Measurements from ENCODE around the gene TMEM165.

DNA sequence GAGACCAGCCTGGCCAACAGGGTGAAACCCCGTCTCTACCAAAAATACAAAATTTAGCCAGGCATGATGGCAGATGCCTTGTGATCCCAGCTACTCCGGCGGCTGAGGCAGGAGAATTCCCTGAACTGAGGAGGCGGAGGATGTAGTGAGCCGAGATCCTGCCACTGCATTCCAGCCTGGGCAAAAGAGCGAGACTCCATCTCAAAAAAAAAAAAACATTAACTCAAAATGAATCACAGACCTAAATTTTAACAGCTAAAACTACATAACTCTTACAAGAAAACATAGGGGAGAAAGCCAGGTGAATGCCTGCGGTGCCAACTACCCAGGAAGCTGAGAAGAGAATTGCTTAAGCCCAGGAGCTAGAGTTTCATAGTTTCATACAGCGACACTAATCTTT is 54.8 kb downstream of the TMEM165 start:
- TF ChIP-seq POLR2AphosphoS5 (IDR thresholded peaks at IDR 0.05) = no peak
- TF ChIP-seq EP300 (conservative IDR thresholded peaks at IDR 0.05; ENCODE audit: poor library complexity, severe bottlenecking) = no peak
- TF ChIP-seq, protein P1, sequence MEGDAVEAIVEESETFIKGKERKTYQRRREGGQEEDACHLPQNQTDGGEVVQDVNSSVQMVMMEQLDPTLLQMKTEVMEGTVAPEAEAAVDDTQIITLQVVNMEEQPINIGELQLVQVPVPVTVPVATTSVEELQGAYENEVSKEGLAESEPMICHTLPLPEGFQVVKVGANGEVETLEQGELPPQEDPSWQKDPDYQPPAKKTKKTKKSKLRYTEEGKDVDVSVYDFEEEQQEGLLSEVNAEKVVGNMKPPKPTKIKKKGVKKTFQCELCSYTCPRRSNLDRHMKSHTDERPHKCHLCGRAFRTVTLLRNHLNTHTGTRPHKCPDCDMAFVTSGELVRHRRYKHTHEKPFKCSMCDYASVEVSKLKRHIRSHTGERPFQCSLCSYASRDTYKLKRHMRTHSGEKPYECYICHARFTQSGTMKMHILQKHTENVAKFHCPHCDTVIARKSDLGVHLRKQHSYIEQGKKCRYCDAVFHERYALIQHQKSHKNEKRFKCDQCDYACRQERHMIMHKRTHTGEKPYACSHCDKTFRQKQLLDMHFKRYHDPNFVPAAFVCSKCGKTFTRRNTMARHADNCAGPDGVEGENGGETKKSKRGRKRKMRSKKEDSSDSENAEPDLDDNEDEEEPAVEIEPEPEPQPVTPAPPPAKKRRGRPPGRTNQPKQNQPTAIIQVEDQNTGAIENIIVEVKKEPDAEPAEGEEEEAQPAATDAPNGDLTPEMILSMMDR (IDR thresholded peaks at IDR 0.05; ENCODE audit: poor library complexity, severe bottlenecking) = no peak
- TF ChIP-seq TAF1 (IDR thresholded peaks at IDR 0.05; ENCODE audit: low read depth) = no peak
- no peak for TF ChIP-seq RAD21 (conservative IDR thresholded peaks at IDR 0.05)
- TF ChIP-seq, protein P2, sequence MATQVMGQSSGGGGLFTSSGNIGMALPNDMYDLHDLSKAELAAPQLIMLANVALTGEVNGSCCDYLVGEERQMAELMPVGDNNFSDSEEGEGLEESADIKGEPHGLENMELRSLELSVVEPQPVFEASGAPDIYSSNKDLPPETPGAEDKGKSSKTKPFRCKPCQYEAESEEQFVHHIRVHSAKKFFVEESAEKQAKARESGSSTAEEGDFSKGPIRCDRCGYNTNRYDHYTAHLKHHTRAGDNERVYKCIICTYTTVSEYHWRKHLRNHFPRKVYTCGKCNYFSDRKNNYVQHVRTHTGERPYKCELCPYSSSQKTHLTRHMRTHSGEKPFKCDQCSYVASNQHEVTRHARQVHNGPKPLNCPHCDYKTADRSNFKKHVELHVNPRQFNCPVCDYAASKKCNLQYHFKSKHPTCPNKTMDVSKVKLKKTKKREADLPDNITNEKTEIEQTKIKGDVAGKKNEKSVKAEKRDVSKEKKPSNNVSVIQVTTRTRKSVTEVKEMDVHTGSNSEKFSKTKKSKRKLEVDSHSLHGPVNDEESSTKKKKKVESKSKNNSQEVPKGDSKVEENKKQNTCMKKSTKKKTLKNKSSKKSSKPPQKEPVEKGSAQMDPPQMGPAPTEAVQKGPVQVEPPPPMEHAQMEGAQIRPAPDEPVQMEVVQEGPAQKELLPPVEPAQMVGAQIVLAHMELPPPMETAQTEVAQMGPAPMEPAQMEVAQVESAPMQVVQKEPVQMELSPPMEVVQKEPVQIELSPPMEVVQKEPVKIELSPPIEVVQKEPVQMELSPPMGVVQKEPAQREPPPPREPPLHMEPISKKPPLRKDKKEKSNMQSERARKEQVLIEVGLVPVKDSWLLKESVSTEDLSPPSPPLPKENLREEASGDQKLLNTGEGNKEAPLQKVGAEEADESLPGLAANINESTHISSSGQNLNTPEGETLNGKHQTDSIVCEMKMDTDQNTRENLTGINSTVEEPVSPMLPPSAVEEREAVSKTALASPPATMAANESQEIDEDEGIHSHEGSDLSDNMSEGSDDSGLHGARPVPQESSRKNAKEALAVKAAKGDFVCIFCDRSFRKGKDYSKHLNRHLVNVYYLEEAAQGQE (IDR thresholded peaks at IDR 0.05; ENCODE audit: borderline replicate concordance) = no peak
- TF ChIP-seq MXI1 (conservative IDR thresholded peaks at IDR 0.05; ENCODE audit: poor library complexity, severe bottlenecking) = no peak
- no peak for TF ChIP-seq EZH2 (IDR thresholded peaks at IDR 0.05; ENCODE audit: borderline replicate concordance, insufficient read depth, low read length, poor library complexity, severe bottlenecking)
